ENCODE results near the gene CEP192. TPM values are rescaled to one million over a fixed set of nuclear protein-coding genes. Genes with fewer than 3 reads are reported as not detected.
"Not testable (repeated sequence)": the region's sequence is repeated elsewhere in the genome, so short reads cannot be mapped to it uniquely, and the experiment has no call there.

CEP192 gene
- total RNA-seq, 2 donors from 2014 or later: 17.2 to 37.3 TPM

- no peak for DNase-seq (ENCODE audit: low spot score)
- 70% methylated on average over 4 of the region's 4 CpGs for WGBS
- no peaks in the 10 kb centered on the region for H3K36me3 ChIP-seq
Measured at GRCh38 chr18:13067124-13067523, 76.0 kb downstream of the CEP192 start.

GRCh38 chr18:13067966-13068365 is 76.8 kb downstream of the CEP192 start:
- DNase-seq (ENCODE audit: low spot score): no peak
- Histone ChIP-seq H3K4me3 (no peak overlapping the region), H3K9me3 (no peaks in the 10 kb centered on the region), H3K4me1 (replicated peaks) (no peaks in the 10 kb centered on the region), H3K27ac (no peak overlapping the region), H3K27me3 (replicated peaks; ENCODE audit: insufficient read depth) (no peaks in the 10 kb centered on the region), H3K36me3 (no peaks in the 10 kb centered on the region)
- WGBS: 93% methylated on average over 7 of the region's 7 CpGs
- intact Hi-C loops (cut with DNase I): no loop called here
- TF ChIP-seq CTCF (IDR thresholded peaks at IDR 0.05) (no peak), POLR2AphosphoS5 (IDR thresholded peaks at IDR 0.05) (no peak), POLR2A (IDR thresholded peaks at IDR 0.05) (no peak)

More at GRCh38 chr18:13067124-13067523, 76.0 kb downstream of the CEP192 start:
- no peaks in the 10 kb centered on the region for H3K4me1 ChIP-seq (replicated peaks)
- H3K27ac ChIP-seq: no peak overlapping the region
- H3K27me3 ChIP-seq (replicated peaks; ENCODE audit: insufficient read depth): no peaks in the 10 kb centered on the region
- H3K4me3 ChIP-seq: no peak overlapping the region
- TF ChIP-seq POLR2A (IDR thresholded peaks at IDR 0.05): no peak
- H3K9me3 ChIP-seq: no peaks in the 10 kb centered on the region
- intact Hi-C loops (cut with DNase I): no loop called here

- intact Hi-C loops (cut with DNase I): loop anchor here (10.0 kb wide), 1 partner anchor 76 kb away; the partner anchor contains the start of gene CEP192
- no peak for DNase-seq (ENCODE audit: low spot score)
- H3K4me1 ChIP-seq (replicated peaks): no peaks in the 10 kb centered on the region
- H3K4me3 ChIP-seq: no peak overlapping the region
- H3K27me3 ChIP-seq (replicated peaks; ENCODE audit: insufficient read depth): no peaks in the 10 kb centered on the region
- H3K9me3 ChIP-seq: no peaks in the 10 kb centered on the region
- H3K27ac ChIP-seq: no peak overlapping the region
- 89% methylated on average over 5 of the region's 5 CpGs for WGBS
- H3K36me3 ChIP-seq: no peaks in the 10 kb centered on the region
- no peak for TF ChIP-seq POLR2A (IDR thresholded peaks at IDR 0.05)
- no peak for TF ChIP-seq POLR2AphosphoS5 (IDR thresholded peaks at IDR 0.05)
- TF ChIP-seq CTCF (IDR thresholded peaks at IDR 0.05): no peak
Measured at GRCh38 chr18:13070460-13070859, 79.3 kb downstream of the CEP192 start.

- intact Hi-C loops (cut with DNase I): loop anchor here (10.0 kb wide), 1 partner anchor 82 kb away; the partner anchor contains the start of gene CEP192
- Histone ChIP-seq H3K36me3 (no peaks in the 10 kb centered on the region), H3K27me3 (replicated peaks; ENCODE audit: insufficient read depth) (no peaks in the 10 kb centered on the region), H3K9me3 (no peaks in the 10 kb centered on the region), H3K4me1 (replicated peaks) (no peaks in the 10 kb centered on the region), H3K27ac (no peak overlapping the region), H3K4me3 (no peak overlapping the region)
- WGBS: 59% methylated on average over 9 of the region's 9 CpGs
- no peak for DNase-seq (ENCODE audit: low spot score)
- TF ChIP-seq POLR2AphosphoS5 (IDR thresholded peaks at IDR 0.05) (no peak), CTCF (IDR thresholded peaks at IDR 0.05) (no peak), POLR2A (IDR thresholded peaks at IDR 0.05) (no peak)
Measured at GRCh38 chr18:13076886-13077285, 85.7 kb downstream of the CEP192 start.

GRCh38 chr18:13077473-13077872 is 86.3 kb downstream of the CEP192 start:
- no peak for DNase-seq (ENCODE audit: low spot score)
- TF ChIP-seq POLR2A (IDR thresholded peaks at IDR 0.05): no peak
- no peak for TF ChIP-seq CTCF (IDR thresholded peaks at IDR 0.05)
- TF ChIP-seq POLR2AphosphoS5 (IDR thresholded peaks at IDR 0.05): no peak
- Histone ChIP-seq H3K4me3 (no peak overlapping the region), H3K36me3 (no peaks in the 10 kb centered on the region), H3K27ac (no peak overlapping the region), H3K4me1 (replicated peaks) (no peaks in the 10 kb centered on the region), H3K27me3 (replicated peaks; ENCODE audit: insufficient read depth) (no peaks in the 10 kb centered on the region), H3K9me3 (no peaks in the 10 kb centered on the region)
- 76% methylated on average over 2 of the region's 2 CpGs for WGBS
- intact Hi-C loops (cut with DNase I): loop anchor here (10.0 kb wide), 1 partner anchor 83 kb away; the partner anchor contains the start of gene CEP192

- not testable (repeated sequence) for H3K36me3 ChIP-seq; H3K27ac ChIP-seq; DNase-seq (ENCODE audit: low spot score); H3K4me3 ChIP-seq; H3K4me1 ChIP-seq (replicated peaks); H3K9me3 ChIP-seq; H3K27me3 ChIP-seq (replicated peaks; ENCODE audit: insufficient read depth)
- intact Hi-C loops (cut with DNase I): loop anchor here (10.0 kb wide), 1 partner anchor 83 kb away; the partner anchor contains the start of gene CEP192
Measured at GRCh38 chr18:13078065-13078464, 86.9 kb downstream of the CEP192 start.
